GM12892 (cell line): ENCODE data around the gene ADPRHL1.

Source experiments
- POLR2A ChIP-seq: IDR thresholded peaks from 2 replicates; pipeline ENCODE4 v1.6.1; 2011; ENCODE audit warnings: low read depth, low read length, control low read depth
- POLR2AphosphoS5 ChIP-seq: IDR thresholded peaks from 2 replicates; pipeline ENCODE4 v1.6.1; 2011; ENCODE audit warnings: low read depth, low read length, control low read depth

DNA sequence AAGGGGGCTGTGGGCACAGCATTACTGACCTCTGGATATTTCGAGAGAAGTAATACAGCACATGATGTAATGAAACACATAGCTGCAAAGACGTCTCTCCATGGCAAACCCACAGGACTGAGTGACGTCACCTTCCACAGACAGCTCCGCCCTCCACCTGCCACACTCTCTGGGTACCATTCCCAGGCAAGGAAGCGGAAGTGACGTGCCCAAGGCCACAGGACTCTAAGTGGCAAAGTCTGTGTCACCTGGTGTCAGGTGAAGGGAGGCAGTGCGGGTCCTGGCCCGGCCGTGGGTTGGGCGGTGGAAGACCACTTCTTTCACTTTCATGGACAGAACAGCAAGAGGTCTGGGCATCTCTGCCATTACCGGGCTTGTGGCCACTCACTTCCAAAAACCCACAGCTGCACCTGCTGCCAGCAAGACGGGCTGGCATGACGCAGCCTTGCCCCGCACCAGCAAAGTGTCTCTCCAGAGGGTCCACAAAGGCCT lies 6.8 kb upstream of the ADPRHL1 start:
- TF ChIP-seq POLR2A (no peak), POLR2AphosphoS5 (no peak)
